HG02981 (cell line): Measurements from ENCODE around the gene CUL9.

Experiments used
- ATAC-seq: cut with Tn5 transposase; IDR thresholded peaks from one replicate; pipeline ENCODE4 v1.9.1; 2021; ENCODE audit warnings: mild to moderate bottlenecking, moderate library complexity; ENCODE audit not compliant: unreplicated experiment

The CUL9 gene

DNA sequence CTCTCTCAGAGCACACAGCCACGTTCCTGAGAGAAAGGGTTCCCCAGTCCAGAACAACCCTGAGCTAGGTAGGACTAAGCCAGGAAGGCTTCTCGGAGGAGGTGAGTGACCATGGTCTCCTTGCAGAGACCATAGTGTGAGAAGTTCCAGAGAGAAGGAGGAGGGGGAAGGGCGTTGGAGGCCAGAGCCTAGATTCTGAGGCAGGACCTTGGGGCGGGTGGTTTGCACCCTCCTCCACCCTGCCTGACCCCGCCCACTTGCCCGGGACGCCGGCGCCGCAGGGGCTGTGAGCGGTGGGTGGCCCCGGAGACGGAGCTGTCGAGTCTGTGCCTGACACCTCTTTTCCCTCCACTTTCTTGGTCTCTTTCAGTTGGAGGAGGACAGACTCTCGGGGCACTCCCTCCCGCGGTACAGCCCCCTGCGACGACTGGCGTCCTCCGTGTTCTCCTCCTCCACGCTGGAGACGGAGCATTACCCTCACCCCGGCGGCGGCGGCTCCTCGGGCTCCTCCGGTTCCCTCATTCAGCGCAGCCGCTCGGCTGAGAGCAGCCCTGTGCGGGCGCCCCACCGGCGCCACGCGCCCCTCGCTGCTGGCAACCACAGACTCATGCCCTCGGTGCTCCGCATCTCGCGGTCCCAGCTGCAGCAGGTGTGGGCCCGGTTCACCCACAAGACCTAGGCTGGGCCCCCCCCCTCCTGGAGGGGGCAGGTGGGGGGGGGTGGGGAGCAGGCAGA is 87.4 kb downstream of the CUL9 start:
- ATAC-seq, result no peak

DNA sequence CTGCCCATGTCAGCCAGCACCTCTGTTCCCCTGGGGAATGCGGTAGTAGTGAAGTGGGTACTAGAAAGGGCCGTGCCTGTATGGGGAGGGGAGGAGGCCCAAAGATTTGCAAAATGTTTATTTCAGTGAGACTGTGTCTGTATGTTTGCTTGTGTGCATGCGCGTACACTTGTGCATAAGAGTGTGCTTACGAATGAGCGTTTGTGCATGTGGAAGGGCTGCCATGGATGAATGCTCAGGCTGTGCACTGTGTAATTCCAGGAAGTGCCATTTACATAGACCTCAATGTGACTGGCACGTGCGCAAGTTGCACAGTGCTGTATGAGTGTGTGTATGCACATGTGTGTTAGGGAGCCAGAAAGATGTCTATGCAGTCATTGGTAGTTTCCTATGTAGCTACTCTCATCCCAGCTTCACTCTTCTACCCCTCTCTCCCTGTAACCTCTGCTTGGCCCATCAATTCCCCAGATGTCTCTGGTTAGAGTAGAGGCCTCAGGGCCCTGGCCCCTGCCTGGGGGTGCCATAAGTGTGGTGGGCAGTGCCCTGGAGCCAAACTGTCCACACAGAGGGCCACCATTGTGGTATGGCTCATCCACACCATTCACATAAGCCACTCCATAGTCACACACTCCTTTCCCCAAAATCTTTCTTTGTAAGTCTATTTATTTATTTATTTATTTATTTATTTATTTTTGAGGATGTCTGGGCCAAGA is 89.3 kb downstream of the CUL9 start:
- ATAC-seq, result no peak

DNA sequence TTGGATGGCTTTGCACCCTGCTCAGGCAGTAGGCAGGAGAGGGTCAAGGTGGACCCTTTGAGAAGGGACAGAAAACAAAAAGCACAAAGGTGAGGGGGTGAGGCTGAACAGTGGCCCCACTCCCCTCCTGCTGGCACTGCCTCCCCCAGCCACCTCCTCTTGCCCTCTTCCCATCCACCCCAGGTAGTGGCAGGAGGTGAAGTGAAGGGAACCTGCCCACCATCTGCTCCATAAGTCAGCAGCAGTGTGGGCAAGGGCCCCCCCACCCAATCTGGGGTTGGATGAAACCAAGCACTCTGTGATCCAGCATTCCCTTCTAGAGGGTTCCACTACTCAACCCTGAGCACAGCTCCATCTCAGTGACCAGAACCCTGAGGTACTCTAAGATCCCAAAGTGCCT is 89.9 kb downstream of the CUL9 start:
- ATAC-seq, result no peak

DNA sequence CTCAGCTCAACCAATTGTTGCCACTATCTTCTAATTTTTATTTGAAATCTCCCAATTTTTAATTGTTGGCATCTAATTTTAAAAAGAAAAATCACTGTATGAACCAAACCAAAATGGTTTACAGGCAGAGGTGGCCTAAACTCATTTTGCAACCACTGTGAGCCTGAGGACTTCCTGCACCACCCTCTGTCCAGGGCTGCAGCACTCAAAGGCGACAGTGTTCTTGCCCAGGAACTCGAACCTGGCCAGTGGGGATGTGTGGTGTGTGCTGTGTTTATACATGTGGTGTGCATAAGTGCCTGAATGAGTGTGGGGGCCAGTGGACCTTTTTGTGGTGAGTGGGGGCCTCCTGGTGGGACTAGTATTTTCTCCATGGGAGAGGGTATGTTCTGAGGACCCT is 91.7 kb downstream of the CUL9 start:
- ATAC-seq, result no peak
